ENCODE measurements around the gene ZNF614.

GRCh38 chr19:52070496-52070895 is 42.3 kb upstream of the ZNF614 start:
- TF ChIP-seq POLR2AphosphoS5 (IDR thresholded peaks at IDR 0.05) (no peak), CTCF (IDR thresholded peaks at IDR 0.05) (no peak)

All from gastroesophageal sphincter (tissue), 3 donors.